B cell (primary cell): ENCODE measurements around the gene FBXO10.

Experiments used
- CTCF ChIP-seq: fragments of 200-600 bp; IDR thresholded peaks from one replicate; pipeline ENCODE4 v1.8.0; 2022; ENCODE audit warnings: antibody characterized with exemption, mild to moderate bottlenecking
- EZH2 ChIP-seq: IDR thresholded peaks from 2 replicates; pipeline ENCODE4 v1.6.1; 2012; ENCODE audit warnings: borderline replicate concordance, low read depth, mild to moderate bottlenecking, moderate library complexity, low read length; ENCODE audit not compliant: insufficient read depth, poor library complexity, severe bottlenecking

GRCh38 chr9:37624073-37624472 lies 47.9 kb upstream of the FBXO10 start:
- TF ChIP-seq CTCF (no peak), EZH2 (no peak)
